GM18526 (cell line): Measurements from ENCODE around the gene FBRS.

Source experiments
- POLR2A ChIP-seq: IDR thresholded peaks from 3 replicates; pipeline ENCODE4 v1.6.1; 2011; ENCODE audit not compliant: insufficient read length; ENCODE audit errors: extremely low read depth

The FBRS gene

GRCh38 chr16:30633526-30633925 is 24.7 kb upstream of the FBRS start:
- TF ChIP-seq POLR2A = no peak

DNA sequence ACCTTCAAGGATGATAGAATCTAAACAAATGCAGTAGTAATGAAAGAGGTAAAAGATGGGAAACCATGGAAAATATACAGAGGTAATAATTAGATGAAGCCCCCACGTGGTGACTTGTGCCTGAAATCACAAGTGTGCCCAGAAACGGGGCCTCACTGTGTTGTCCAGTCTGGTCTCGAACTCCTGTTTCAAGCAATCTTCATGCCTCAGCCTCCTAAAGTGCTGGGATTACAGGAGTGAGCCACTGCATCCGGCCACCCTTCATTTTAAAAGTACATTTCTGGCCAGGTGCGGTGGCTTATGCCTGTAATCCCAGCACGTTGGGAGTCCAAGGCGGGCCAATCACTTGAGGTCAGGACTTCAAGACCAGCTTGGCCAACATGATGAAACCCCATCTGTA is 21.6 kb upstream of the FBRS start:
- no peak for TF ChIP-seq POLR2A

DNA sequence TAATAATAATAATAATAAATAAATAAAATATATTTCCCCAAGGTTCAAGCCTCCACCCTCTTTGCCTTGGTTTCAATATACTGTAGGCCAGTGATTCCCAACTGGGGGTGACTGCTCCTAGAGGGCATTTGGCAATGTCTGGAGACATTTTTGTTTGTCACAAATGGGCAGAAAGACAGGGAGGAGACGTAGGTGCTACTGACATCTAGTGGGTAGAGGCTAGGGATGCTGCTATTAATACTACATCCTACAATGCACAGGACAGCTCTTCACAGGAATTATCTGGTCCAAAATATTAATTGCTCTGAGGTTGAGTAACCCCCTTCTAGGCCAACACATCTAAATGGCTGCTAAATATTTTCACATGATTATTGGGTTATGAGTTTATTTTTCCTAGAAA is 20.3 kb upstream of the FBRS start:
- TF ChIP-seq POLR2A = no peak

GRCh38 chr16:30641378-30641982 is 16.8 kb upstream of the FBRS start:
- TF ChIP-seq POLR2A = no peak

DNA sequence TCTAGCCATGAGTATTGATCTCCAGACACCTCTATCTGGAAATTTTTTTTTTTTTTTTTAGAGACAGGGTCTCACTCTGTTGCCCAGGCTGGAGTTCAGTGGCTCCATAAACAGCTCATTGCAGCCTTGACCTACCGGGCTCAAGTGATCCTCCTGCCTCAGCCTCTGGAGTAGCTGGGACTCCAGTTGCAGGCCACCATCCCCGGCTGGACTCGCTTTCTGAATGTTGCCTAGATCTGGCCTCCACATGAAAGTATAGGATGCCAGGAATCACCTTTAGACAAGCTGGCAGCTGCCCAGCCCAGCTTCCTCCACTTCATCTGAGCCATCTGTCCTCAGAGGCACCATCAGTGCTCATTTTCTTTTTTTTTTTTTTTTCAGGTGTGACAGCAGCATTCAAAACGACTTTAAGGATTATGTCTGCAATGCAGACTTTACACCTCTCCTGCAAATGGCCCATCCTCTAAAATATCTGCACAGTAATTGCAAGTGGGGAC is 13.8 kb upstream of the FBRS start:
- TF ChIP-seq POLR2A = no peak

GRCh38 chr16:30645727-30646126 is 12.5 kb upstream of the FBRS start:
- TF ChIP-seq POLR2A = no peak

- TF ChIP-seq POLR2A = no peak
Observed at GRCh38 chr16:30647274-30647571, 11.0 kb upstream of the FBRS start.

GRCh38 chr16:30649725-30650368 is 8.4 kb upstream of the FBRS start:
- no peak for TF ChIP-seq POLR2A

- TF ChIP-seq POLR2A = peak; percentile 50
Observed at GRCh38 chr16:30650369-30651123, 7.7 kb upstream of the FBRS start, which contains the start of gene PRR14. Gene PRR14, plus strand, starts transcription at chr16:30650960. Its CDS starts 686 bp downstream, at chr16:30651646.

- TF ChIP-seq POLR2A = no peak
Observed at GRCh38 chr16:30651124-30652004, 6.9 kb upstream of the FBRS start.

DNA sequence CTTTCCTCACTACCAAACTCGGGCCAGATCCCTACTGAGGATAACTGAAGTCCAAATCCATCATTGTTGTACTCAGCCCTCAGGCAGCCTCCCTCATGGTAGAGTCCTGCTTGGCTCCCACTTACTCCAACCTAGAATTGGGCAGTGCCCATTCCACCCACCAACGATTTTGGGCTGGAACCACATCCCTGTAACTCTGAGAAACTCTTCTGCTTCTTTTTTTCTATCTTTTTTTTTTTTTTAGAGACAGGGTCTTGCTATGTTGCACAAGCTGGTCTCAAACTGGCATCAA is 6.3 kb upstream of the FBRS start:
- no peak for TF ChIP-seq POLR2A

DNA sequence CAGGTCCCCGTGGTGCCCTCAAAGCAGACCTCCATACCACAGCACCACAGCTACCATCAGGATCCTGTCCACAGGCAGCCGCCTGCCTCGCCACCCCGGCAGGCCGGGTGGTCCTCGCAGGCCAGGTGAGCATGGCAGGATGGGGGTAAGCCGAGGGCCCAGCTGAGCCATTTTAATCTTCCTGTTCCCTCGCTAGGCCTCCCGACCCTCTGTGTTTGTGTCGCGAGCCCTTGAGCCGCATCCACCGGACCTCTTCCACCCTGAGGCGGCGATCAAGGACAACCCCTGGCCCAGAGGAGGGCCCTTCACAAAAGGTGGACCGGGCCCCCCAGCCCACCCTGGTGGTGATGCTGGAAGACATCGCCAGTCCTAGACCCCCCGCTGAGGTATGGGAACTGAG is 5.5 kb upstream of the FBRS start:
- no peak for TF ChIP-seq POLR2A

GRCh38 chr16:30654856-30655255 is 3.4 kb upstream of the FBRS start:
- no peak for TF ChIP-seq POLR2A

GRCh38 chr16:30655815-30656347 is 2.4 kb upstream of the FBRS start:
- TF ChIP-seq POLR2A = no peak

DNA sequence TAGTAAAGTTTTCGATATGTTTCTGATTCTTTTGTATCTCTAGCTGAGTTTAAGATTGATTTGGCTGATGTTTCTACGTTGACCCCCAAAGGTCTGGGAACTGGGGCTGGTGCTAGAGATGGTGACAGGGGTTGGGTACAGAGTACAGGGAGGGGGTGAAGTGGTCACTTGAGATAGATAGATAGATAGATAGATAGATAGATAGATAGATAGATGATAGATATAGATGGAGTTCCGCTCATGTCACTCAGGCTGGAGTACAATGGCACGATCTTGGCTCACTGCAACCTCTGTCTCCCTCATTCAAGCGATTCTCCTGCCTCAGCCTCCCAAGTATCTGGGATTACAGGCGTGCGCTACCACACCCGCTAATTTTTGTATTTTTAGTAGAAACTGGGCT is 1.8 kb upstream of the FBRS start:
- no peak for TF ChIP-seq POLR2A
